Activated CD8-positive, alpha-beta memory T cell treated with anti-CD3 and anti-CD28 coated beads, Interleukin-2, amount 10 ng/mL, durations not matched to agents 7 days and 5 days (primary cell): ENCODE data around the gene ZMIZ1. TPM values are rescaled to one million over a fixed set of nuclear protein-coding genes. Genes with fewer than 3 reads are reported as not detected.

ENCODE experiments used
- ATAC-seq: fragments of 150-1000 bp; cut with Tn5 transposase; one replicate; pipeline ENCODE4 v1.10.0; 2021; ENCODE audit warnings: moderate library complexity
- CTCF ChIA-PET: fragments of 350-600 bp; sonication (Branson Sonifier 250); formaldehyde crosslinking; loops from one replicate; lab custom pipeline; 2021; ENCODE audit warnings: antibody characterized with exemption; lab: Charles Lee
- DNase-seq: peaks from one replicate; pipeline ENCODE4 v3.0.0-alpha.2; 2020
- H3K27ac Mint-ChIP-seq: one replicate; pipeline ENCODE4 v1.8.0; 2021; ENCODE audit warnings: mild to moderate bottlenecking, mixed read lengths
- H3K27me3 Mint-ChIP-seq: one replicate; pipeline ENCODE4 v1.8.0; 2021; ENCODE audit warnings: mixed read lengths
- H3K36me3 Mint-ChIP-seq: one replicate; pipeline ENCODE4 v1.8.0; 2021; ENCODE audit warnings: mild to moderate bottlenecking, mixed read lengths
- H3K4me1 Mint-ChIP-seq: one replicate; pipeline ENCODE4 v1.8.0; 2021; ENCODE audit warnings: mixed read lengths
- H3K4me3 Mint-ChIP-seq: one replicate; pipeline ENCODE4 v1.8.0; 2021; ENCODE audit warnings: mild to moderate bottlenecking, moderate library complexity, mixed read lengths
- H3K9me3 Mint-ChIP-seq: one replicate; pipeline ENCODE4 v1.8.0; 2022; ENCODE audit warnings: low read depth, mixed read lengths
- total RNA-seq, 2 experiments: library from RNA; stranded (reverse); gene quantifications; one replicate each; pipeline ENCODE4 v1.2.3, GENCODE V29; 2021

The ZMIZ1 gene
- total RNA-seq, 2 experiments from 2014 or later: 52.7 to 71.5 TPM

DNA sequence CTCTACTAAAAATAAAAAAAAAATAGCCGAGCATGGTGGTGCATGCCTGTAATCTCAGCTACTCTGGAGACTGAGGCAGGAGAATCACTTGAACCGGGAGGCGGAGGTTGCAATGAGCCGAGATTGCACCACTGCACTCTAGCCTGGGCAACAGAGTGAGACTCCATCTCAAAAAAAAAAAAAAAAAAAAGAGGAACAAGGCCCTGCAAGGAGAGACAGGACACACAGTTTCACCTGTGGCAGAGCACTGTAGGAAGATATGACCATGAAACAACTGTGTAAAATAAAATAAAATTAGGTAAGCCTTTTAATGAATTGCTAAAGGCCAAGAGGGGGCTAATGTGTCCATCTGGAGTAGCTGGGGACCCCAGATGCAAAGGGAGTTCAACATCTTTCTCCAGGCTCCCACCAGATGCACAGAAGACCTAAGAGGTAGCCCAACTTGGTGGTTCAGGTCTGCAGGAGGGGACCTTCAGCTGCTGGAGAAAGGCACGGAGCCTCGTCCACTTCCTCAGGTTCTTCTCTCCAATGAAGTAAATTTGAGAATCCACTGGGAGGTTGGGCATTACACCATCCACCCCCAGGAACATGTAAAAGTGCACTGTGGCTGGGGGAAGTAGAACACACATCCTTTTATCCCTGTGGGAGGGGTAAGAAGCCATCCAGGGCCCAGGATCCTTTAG, 291.2 kb downstream of the ZMIZ1 start:
- Mint-ChIP-seq H3K27ac (no peak overlapping the region), H3K4me3 (no peak overlapping the region), H3K4me1 (peaks cover 33% of the 10 kb centered on the region), H3K36me3 (peaks cover 25% of the 10 kb centered on the region), H3K9me3 (no peaks in the 10 kb centered on the region), H3K27me3 (peaks cover 24% of the 10 kb centered on the region)
- DNase-seq (no peak), ATAC-seq (no peak)
- CTCF ChIA-PET: interaction anchor here (0.7 to 3.4 kb wide), 4 partner anchors 12 to 68 kb away, joined by 3 to 15 read pairs (median 4); partner anchors contain the start of gene PPIF

DNA sequence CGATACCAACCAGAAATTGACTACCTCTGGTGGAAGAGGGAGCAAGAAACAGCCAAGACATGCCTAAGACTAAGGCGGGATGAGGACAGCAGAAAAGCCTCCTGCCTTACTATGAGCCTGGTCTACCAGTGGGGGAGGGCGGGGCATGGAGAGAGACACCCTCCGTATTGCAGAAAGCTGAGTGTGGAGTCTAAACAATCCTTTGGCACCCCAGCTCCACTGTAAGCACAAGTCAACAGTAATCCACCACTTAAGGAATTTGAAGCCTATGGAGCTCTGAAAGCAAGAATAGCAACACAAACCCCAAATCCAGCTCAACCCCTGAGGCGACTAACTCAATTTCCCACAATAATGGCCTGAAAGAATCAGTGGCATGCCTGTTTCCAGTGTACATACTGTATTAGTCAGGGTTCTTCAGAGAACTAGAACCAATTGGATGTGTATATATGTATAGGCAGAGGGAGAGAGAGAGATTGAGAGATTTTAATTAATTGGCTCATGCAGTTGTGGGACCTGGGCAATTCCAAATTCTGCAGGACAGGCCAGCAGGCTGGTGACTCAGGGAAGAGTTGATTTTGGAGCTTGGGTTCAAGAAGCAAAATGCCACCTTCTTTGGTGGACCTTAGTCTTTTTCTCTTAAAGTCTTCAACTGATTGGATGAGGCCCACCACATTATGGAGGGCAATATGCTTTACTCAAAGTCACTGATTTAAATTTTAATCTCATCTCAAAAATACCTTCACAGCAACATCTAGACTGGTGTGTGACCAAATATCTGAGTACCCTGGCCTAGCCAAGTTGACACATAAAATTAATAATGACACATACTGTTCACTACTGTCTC, 292.0 kb downstream of the ZMIZ1 start:
- DNase-seq (no peak), ATAC-seq (no peak)
- Mint-ChIP-seq H3K36me3 (peaks cover 18% of the 10 kb centered on the region), H3K27me3 (peaks cover 30% of the 10 kb centered on the region), H3K4me3 (no peak overlapping the region), H3K27ac (no peak overlapping the region), H3K9me3 (no peaks in the 10 kb centered on the region), H3K4me1 (peaks cover 26% of the 10 kb centered on the region)
- CTCF ChIA-PET: interaction anchor here (0.9 to 1.4 kb wide), 2 partner anchors 44 to 69 kb away, joined by 3 to 6 read pairs; no protein-coding TSS in a partner anchor

- ATAC-seq (no peak), DNase-seq (no peak)
- CTCF ChIA-PET: interaction anchor here (0.7 kb wide), 1 partner anchor 13 kb away, joined by 3 read pairs; no protein-coding TSS in a partner anchor
- no peak overlapping the region for H3K4me3 Mint-ChIP-seq
- H3K9me3 Mint-ChIP-seq: no peaks in the 10 kb centered on the region
- peaks cover 37% of the 10 kb centered on the region for H3K27me3 Mint-ChIP-seq
- H3K4me1 Mint-ChIP-seq: peaks cover 19% of the 10 kb centered on the region
- peaks cover 9% of the 10 kb centered on the region for H3K36me3 Mint-ChIP-seq
- H3K27ac Mint-ChIP-seq: no peak overlapping the region
Observed at GRCh38 chr10:79361726-79362397, 293.1 kb downstream of the ZMIZ1 start.
